CD4-positive, alpha-beta T cell treated with Interleukin-2 at 100 ng/mL for 4 hours (primary cell): ENCODE measurements around the gene EVI2B.
"Not testable (repeated sequence)": the region's sequence is repeated elsewhere in the genome, so short reads cannot be mapped to it uniquely, and the experiment has no call there.

Experiments used
- DNase-seq: peaks from one replicate; pipeline ENCODE4 v3.0.0-alpha.2; 2020; ENCODE audit warnings: low spot score

Gene EVI2B

DNA sequence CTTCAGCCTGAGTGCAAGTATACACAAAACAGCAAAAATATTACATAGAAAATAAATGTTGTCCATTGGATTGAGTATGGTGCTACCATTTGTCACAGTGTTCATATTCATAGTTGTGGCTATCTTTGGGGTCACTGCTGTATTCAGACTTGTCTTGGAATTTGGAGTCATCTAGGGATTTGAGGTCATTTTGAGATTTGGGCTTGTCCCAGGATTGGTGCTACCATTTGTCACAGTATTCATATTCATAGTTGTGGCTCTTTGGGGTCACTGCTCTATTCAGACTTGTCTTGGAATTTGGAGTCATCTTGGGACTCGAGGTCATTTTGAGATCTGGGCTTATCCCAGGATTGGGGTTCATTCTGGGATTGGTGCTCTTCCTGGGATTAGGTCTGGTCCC lies 41.6 kb downstream of the EVI2B start:
- no peak for DNase-seq

DNA sequence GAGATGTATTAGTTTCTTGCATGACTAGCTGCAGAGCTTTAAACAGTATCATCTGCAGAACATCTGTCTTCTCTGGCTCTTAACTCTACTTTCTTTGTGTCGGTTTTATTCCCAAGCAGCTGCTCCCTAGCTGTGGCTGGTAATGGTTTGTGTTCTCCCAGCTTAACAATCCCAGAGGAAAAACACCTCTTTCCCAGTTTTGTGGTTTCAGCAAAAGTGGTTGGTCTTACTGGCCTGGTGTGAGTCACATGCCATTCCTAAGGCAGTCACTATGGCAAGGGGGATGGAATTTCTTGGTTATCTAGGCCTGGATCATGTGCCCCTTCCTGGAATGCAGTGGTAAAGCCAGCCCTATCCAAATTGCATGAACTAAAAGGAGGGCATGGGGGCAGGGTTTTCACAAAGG lies 44.3 kb downstream of the EVI2B start:
- DNase-seq = no peak

DNA sequence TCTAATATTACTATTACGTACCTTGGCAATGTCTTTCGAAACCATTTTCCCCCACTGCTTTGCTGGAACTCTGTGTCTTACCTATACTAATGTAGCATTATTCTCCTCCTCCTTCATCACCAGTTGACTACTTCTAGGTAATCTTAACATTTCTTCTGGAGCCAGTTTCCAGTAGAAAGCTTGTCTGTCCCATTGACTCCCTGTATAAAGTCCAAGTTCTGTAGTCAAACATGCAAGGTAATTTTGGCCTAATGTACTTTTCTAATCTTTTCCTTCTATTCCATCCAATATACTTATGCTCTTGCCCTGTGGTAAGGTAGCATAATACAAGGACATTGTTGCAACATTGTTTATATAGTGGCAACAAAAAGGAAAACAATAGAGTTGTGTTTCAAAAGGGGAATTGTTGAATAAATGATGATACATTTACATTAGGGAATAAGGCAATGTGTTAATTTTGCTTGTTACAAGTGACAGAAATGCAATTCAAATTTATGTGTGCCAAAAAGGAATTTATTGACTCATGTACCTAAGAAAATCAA lies 44.7 kb downstream of the EVI2B start:
- DNase-seq = no peak

DNA sequence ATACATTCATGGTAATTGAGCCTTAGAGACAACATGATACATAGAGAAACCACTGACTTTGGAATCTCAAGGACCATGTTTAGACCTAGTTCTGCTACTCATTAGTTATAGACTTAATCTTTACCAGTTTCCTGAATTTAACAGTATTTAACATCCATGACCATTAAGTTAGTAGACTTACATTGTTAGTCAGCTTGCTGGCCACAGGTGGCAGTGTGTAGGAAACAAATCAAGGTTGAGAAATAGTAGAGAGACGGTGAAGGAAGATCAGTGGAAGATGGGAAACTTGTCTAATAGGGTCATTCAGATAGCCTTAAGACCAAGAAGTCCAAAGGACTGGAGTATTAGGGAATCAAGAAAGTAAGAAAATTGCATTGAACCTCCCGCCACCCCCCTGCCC lies 47.8 kb downstream of the EVI2B start:
- peak; percentile 34 for DNase-seq

DNA sequence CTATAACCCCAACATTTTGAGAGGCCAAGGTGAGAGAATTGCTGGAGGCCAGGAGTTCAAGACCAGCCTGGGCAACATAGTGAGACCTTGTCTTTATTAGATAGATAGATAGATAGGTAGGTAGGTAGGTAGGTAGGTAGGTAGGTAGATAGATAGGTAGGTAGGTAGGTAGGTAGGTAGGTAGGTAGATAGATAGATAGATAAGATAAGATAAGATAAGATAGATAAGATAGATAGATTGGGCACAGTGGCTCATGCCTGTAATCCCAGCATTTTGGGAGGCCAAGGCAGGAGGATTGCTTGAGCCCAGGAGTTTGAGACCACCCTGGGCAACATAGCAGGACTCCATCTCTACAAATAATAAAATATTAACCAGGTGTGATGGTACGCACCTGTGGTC lies 50.9 kb downstream of the EVI2B start:
- DNase-seq = not testable (repeated sequence)

DNA sequence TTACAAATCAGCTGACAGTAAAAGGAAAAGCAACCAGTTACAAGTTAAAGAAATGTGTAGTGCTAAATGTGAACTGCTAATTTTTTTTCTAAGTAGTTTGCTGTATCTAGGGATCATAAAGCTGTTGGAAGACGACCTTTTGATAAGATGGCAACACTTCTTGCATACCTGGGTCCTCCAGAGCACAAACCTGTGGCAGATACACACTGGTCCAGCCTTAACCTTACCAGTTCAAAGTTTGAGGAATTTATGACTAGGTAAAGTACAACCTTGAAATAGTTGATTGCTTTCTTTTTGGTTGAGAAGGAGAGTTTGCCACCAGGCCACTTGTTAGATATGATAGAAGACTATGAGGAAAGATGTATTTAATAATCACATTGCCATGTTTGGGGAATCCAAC lies 52.3 kb downstream of the EVI2B start:
- DNase-seq = no peak

DNA sequence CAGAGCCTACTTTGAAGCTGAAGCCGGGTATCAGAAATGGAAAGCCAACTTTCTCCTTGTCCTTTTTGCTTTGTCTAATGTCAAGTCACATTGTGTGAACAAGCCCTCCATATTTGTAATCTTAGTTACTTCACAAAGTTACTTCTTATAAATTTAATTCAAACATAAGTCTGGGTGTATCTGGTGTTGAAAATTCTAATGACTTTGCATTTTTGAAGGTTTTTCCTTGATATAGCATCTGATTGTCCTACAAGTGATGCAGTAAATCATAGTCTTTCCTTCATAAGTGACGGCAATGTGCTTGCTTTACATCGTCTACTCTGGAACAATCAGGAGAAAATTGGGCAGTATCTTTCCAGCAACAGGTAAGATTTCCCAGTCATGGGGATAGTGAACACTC lies 53.7 kb downstream of the EVI2B start:
- no peak for DNase-seq

DNA sequence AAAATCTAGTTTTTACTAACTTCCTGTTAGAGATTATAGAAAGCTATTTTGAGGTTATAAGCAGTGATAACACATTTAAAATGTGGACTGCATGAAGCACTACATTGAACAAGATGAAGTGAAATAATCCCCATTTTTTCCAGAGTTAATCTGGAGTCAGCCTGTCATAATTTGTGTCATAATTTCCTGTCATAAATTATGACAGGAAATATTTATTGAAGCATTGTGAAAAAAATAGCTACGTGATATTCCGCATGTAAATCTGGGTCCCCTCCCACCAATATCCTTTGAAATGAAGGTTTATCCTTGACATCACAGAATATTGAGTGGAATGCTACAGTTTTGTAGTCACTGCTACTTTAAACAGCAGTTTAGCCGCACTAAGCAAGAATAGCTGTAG lies 56.9 kb downstream of the EVI2B start:
- no peak for DNase-seq

DNA sequence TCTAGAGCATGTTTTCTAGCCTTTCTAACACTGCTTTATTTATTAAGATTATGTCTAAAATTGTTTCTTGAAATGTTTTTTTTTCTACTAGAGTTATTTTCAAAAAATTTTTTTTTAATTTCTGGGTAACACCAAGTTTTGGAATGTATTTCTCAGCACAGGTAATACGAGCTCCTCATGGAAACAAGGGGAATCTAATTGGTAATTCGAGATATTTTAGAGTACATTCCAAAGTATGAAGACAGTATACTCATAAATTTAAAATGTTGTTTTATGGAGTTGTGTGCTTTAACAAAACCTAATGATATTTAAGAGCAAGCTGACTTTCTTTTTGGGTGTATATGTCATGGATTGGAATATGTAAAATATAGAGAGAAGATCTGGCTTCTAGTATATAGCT lies 59.2 kb downstream of the EVI2B start:
- no peak for DNase-seq
